HG02763 (cell line): ENCODE results near the gene CFTR.
"Not testable (repeated sequence)": the region's sequence is repeated elsewhere in the genome, so short reads cannot be mapped to it uniquely, and the experiment has no call there.

Experiments
- ATAC-seq: cut with Tn5 transposase; IDR thresholded peaks from one replicate; pipeline ENCODE4 v1.9.1; 2021; ENCODE audit warnings: mild to moderate bottlenecking, moderate library complexity; ENCODE audit not compliant: unreplicated experiment

CFTR gene

DNA sequence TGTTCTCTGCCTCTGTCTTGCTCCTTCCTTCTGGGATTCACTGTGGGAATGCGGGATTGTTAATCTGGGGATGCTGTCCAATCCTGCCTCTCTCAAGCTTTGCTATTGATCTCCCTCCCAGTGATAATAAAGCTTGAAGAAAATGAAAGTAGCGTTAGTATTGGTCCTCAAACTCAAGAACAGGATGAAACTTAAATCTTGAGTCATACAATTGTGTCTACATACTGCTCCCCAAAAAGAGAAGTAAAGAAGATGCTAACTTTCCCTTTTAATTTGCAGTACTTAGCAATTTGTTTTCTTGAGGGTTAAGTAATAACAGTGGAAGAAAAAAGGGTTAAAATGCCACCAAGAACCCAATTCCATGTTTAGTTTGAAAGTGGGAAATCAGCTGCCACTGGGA lies 13.6 kb downstream of the CFTR start:
- ATAC-seq = no peak

DNA sequence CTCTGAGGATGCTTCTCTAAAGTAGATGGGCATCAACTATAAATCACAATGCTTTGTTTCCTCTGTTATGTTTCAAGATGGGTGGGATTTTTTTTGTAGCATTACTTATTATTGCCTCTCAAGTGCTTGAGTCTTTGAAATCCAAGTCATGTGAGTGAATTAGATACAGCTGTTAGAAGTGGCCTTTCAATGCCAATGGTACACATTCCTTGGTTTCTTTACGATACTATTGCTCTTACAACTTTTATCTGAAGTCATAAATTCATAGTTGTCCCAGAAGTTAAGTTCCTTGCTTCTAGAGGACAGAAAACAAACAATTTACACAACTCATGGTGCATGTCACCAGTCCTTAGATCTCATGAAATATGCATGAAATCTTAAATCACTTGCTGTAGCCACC lies 15.5 kb downstream of the CFTR start:
- no peak for ATAC-seq

DNA sequence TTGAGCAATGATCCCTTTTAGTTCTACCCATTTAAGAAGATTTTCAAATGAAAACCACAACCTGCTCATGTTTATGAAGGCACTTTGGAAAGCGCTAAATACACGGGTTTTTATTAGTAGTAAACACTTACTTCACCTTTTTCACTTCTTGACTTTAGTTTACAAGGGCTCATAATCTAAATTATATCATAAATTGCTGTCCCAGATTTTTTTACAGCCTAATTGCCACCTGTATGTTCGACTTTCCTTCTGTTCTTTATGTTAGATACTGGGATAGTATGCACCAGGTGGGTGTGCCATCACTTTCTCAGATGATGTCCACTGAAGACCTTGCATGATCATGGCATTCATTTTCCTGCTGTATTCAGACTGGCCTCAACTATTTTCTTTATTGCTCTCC lies 22.5 kb downstream of the CFTR start:
- ATAC-seq = no peak

DNA sequence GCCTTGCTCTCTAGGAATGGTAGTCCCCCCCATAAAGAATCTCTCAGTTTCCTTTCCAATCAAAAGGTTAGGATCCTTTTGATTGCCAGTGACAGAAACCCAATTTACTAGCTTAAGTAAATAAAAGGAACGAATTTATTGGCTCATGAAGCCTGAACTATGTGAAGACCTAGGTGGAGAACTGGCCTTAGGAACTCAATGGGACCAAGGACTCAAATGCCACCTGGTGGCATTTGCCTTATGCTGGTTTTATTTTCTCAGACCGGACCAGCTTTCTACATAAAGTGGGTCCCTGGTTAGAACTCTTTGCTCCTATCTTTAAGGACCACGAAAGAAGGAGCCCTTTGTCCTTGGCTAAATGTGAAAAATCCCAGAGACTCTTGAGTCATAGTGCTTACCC lies 25.4 kb downstream of the CFTR start:
- no peak for ATAC-seq

DNA sequence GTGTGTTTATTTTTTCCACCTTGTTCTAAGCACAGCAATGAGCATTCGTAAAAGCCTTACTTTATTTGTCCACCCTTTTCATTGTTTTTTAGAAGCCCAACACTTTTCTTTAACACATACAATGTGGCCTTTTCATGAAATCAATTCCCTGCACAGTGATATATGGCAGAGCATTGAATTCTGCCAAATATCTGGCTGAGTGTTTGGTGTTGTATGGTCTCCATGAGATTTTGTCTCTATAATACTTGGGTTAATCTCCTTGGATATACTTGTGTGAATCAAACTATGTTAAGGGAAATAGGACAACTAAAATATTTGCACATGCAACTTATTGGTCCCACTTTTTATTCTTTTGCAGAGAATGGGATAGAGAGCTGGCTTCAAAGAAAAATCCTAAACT lies 28.9 kb downstream of the CFTR start:
- no peak for ATAC-seq

DNA sequence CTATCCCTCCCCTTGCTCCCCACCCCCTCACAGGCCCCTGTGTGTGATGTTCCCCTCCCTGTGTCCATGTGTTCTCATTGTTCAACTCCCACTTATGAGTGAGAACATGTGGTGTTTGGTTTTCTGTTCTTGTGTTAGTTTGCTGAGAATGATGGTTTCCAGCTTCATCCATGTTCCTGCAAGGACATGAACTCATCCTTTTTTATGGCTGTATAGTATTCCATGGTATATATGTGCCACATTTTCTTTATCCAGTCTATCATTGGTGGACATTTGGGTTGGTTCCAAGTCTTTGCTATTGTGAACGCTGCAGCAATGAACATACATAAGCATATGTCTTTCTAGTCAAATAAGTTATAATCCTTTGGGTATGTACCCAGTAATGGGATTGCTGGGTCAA lies 37.4 kb downstream of the CFTR start:
- not testable (repeated sequence) for ATAC-seq

DNA sequence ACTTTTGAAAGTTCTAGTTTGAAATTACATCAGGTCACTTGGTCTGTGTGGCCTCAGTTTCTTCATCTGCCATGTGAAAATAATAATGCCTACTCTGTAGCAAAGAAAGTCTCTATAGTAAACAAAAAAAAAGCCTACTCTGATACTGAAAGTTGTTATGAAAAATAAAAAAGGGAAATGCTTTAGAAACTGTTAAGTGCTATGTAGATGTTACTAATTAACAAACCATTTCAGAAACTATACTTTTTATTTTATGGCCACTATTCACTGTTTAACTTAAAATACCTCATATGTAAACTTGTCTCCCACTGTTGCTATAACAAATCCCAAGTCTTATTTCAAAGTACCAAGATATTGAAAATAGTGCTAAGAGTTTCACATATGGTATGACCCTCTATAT lies 50.6 kb downstream of the CFTR start:
- ATAC-seq = no peak

DNA sequence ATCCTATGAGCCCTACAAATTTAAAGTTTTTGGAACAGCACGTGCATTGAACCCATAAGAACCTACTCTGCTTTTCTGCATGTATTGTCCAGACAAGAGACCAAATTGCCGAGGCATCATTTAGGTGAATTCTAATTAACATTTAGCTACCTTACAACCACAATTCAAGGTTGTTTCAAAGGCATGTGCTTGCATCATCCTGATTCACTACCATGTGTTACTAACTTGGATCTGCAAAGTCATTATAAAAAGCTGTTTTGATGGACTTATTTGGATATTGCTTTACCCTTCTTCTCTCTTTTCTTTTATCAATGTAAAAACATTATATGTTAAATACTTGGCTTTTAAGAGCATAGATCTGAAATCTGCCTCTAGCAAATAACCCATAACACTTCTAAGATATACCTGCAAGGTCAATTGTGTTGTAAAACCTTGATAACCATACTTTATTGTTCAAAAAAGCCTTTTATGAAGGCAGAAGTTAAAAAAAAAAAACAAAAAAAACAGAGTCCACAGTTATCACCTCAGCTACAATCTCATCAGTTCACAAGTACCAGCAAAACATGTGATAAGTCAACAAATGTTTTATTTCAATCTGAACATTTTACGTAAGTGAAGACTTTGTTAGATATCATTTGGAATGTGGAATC lies 51.9 kb downstream of the CFTR start:
- ATAC-seq = no peak

DNA sequence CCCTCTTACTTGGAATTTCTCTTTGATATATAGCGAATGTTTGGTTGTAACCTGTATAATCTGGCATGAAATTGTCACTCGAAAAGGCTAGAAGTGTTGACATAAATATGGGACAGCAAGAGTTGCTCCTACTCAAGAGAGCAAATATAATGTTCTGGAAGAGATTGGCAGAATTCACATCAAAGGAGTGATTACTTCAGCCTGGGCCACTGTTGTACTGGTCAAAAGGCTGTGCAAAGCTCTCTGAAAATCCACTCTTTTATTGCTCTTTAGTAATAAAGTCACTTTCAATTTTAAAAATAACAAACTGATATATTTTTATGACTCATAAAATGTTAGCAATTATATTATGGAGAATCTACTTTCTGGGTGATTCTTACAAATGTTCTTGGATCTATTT lies 58.2 kb downstream of the CFTR start:
- ATAC-seq = no peak

DNA sequence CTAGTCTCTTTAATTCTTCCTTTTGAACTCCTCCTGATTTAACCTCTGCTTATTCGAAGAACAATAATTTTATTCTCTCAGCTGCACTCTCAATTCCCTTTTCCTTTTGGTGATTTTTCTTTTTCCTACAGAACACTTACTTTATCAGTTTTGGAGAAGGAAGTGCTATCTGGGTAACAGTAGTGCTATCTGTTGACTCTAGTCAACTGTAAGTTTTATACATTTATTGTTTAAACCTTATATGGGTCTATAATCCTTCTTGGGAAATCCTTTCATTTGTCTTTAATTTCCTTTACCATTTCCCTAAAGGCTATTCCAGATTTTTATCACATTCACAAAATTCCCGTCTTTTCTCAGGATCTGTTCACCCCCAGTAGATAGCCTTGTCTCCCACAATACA lies 64.2 kb downstream of the CFTR start:
- ATAC-seq = no peak

DNA sequence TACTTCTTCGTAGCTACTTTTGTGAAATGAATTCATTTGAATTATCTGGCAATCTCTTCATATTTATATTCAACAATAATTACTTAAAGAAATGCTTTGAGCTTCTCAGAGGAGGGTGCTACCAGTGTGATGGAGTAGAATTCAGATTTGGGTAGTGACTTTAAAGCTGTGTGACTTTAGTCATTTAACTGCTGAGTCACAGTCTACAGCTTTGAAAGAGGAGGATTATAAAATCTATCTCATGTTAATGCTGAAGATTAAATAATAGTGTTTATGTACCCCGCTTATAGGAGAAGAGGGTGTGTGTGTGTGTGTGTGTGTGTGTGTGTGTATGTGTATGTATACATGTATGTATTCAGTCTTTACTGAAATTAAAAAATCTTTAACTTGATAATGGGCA lies 68.2 kb downstream of the CFTR start:
- ATAC-seq = no peak

DNA sequence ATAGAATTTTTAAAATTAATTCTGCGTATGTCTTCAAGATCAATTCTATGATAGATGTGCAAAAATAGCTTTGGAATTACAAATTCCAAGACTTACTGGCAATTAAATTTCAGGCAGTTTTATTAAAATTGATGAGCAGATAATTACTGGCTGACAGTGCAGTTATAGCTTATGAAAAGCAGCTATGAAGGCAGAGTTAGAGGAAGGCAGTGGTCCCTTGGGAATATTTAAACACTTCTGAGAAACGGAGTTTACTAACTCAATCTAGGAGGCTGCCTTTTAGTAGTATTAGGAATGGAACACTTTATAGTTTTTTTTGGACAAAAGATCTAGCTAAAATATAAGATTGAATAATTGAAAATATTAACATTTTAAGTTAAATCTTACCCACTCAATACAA lies 70.8 kb downstream of the CFTR start:
- ATAC-seq = no peak

DNA sequence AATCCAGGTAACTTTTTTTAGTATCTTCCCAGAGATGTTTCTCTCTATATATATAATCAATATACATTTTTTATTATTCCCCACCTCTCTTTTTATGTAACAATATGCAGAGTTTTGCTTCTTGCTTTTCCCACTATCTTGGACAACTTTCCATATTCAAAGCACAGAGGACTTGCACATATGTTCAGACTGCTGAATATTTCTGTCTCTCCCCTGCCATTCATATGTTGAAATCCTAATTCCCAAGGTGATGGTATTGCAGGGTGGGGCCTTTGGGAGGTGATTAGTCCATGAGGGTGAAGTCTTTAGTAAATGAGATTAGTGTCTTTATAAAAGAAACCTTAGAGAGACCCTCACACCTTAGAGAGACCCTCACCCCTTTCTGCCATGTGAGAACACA lies 72.8 kb downstream of the CFTR start:
- ATAC-seq = no peak

DNA sequence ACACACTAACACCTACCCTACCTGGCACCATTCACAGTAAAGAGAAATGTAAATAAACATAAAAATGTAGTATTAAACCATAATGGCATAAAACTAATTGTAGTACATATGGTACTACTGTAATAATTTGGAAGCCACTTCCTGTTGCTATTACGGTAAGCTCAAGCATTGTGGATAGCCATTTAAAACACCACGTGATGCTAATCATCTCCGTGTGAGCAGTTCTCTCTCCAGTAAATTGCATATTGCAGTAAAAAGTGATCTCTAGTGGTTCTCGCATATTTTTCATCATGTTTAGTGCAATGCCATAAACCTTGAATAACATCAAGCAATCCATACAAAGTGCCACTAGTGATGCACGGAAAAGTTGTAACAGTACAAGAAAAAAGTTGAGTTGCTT lies 75.4 kb downstream of the CFTR start:
- no peak for ATAC-seq

DNA sequence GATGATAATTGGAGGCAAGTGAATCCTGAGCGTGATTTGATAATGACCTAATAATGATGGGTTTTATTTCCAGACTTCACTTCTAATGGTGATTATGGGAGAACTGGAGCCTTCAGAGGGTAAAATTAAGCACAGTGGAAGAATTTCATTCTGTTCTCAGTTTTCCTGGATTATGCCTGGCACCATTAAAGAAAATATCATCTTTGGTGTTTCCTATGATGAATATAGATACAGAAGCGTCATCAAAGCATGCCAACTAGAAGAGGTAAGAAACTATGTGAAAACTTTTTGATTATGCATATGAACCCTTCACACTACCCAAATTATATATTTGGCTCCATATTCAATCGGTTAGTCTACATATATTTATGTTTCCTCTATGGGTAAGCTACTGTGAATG lies 79.6 kb downstream of the CFTR start:
- no peak for ATAC-seq

DNA sequence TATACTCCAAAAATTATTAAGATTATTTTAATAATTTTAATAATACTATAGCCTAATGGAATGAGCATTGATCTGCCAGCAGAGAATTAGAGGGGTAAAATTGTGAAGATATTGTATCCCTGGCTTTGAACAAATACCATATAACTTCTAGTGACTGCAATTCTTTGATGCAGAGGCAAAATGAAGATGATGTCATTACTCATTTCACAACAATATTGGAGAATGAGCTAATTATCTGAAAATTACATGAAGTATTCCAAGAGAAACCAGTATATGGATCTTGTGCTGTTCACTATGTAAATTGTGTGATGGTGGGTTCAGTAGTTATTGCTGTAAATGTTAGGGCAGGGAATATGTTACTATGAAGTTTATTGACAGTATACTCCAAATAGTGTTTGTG lies 80.2 kb downstream of the CFTR start:
- no peak for ATAC-seq

DNA sequence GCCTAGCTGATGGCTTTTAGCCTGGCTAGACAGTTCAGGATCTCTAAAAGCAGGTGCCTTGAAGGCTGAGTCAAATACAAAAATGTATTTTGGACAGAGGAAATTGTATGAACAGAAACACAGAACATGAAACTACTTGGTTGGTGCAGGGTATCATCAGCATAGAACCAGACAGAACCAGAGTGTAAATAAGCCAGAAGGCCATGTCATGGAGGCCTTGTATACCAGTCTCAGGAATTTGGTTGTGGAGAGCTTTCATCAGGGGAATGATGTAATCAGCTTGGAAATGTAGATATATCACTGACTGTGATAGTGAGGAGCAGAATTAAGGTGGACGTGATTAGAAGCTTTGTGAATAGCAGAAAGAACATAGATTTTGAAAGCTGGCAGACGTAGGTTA lies 82.9 kb downstream of the CFTR start:
- ATAC-seq = no peak

DNA sequence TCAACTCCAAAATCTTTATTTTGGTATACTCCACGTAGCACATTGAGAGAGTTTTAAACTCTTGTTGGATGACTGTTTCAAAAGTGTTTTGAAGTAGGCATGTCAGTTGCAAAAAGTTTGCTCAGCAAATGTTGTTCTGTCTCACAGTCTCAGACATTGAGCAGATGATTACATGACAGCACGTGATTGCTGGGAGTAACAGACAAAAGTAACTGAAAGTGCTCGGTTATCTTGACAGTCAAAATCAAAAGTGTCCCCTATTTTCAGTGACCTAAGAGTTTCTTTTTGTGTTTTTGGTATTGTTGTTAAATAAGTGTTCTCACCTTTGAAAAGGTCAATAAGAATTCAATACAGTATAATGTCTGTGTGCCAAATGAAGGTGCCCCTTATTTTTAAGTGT lies 84.3 kb downstream of the CFTR start:
- no peak for ATAC-seq

DNA sequence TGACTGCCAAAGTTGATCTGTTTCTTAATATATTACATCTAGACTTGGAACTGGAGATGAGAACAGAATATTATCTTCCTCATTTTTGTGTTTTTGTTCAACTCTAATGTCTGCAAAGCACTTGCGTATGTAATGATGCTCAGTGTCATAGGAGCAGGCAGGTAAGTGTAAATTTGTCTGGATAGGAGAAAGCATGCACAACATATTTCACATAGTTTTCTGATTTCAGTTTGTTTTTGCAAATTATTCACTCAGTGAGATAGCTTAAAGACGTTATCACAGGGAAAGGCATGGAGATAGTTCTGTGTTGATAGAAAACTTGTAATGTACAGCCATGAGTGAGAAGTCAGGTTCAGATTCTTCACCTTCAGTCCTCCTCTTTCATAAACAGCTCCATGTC lies 84.8 kb downstream of the CFTR start:
- ATAC-seq = no peak

DNA sequence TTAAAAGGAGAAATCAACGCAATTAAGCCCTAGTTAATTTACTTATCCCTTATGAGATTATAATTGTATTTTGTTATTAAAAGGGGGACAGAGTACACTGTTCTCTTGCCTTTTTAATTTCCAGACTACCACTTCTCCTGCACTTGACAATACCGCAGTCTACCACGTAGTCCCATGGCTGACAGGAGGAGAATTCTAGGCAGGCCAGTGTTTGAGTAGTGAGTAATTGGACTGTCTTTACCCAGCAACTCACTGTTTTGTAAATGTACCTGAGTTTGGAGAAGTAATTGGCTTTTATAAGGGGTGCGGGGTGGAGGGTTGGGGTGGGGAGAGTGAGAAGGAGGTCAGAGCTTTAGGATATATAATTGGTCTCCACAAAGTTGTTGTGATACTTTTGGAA lies 85.4 kb downstream of the CFTR start:
- no peak for ATAC-seq

DNA sequence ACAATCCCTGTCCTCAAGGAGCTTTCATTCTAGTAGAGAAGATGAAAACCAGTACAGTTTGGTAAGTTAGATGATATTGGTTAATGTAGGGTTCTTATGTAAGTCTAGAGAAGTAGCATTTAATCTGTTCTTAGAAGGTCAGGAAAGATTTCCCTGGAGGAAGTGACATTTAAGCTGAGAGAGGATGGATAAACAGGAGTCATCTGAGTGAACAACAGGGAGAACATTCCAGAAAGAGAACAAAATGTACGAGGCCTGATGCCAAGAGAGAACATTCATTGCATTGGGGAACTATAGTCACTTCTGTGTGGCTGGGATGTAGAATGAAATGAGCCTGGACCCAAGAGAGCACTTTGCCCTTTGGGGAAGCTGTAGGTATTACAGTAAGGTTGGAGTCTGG lies 88.0 kb downstream of the CFTR start:
- no peak for ATAC-seq

DNA sequence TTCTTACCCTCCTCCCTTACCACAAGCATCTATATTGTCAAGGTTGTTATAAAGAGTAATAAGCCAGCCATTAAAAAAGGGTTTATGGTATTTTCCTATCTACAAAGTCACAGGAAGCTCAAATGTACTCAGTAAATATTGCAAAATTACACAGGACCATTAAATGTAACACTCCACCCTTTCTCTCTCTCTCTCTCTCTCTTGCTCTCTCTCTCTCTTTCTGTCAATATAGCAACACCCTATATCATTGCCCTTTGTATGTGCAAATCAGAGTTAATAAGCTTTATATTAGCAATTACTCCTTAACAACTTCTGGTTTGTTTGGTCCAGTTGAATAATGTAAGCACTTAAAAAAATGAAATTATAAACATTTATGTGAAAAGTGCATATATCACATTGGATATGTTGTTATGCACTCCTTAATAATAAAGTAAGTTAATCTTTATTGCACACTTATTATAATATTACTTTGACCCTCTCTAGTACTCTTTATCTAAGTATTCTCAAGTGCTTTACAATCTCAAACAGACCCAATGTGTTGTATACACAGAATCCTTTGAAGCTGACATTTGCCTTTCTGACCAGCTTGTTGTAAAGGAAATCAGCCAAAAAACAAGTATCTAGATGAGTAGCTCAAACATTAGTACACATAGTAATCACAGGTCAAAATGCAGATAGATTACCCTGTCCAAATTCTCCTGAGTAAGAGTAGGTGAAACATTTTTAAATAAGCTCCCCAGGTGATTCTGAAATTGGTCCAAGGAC lies 93.2 kb downstream of the CFTR start:
- no peak for ATAC-seq

DNA sequence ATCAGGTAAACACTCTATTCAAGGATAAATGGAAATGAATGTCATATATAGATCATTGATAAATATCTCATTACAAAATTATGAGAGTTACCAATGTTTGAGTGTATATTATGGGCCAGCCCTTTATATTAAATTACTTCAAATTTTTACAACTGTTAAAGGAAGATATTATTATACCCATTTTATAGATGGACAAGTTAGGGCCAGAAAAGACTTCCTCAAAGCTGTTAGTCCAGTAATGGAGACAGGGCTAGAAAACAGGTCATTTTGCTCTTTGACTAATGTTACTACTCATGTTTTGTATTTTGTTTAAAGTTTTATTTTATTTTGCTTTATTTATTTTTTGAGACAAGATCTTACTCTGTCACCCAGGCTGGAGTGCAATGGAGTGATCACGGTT lies 101.6 kb downstream of the CFTR start:
- no peak for ATAC-seq
